Thoracic aorta (tissue), 2 donors: Measurements from ENCODE around the gene MSI2. TPM values are rescaled to one million over a fixed set of nuclear protein-coding genes. Genes with fewer than 3 reads are reported as not detected.

Experiments used
- ATAC-seq: fragments of 150-250 bp; one replicate; pipeline ENCODE4 v1.8.0; 2017; ENCODE audit warnings: low read depth; ENCODE audit not compliant: insufficient number of reproducible peaks, low FRiP score
- DNase-seq: peaks from one replicate; pipeline ENCODE4 v3.0.0-alpha.2; 2020; ENCODE audit warnings: low spot score
- H3K27ac ChIP-seq, 2 donors: fragments of 200-600 bp; sonication (generic); 1 replicate in 1 of 2; 2 replicates in 1 of 2; pipeline ENCODE4 v1.5.1; 2016; ENCODE audit warnings: mild to moderate bottlenecking in 2 of 2, moderate library complexity in 2 of 2
- H3K27me3 ChIP-seq: fragments of 200-600 bp; sonication (generic); replicated peaks from 2 replicates; pipeline ENCODE4 v1.6.0; 2016; ENCODE audit warnings: mild to moderate bottlenecking; ENCODE audit not compliant: insufficient read depth
- H3K36me3 ChIP-seq: fragments of 200-600 bp; sonication (generic); one replicate; pipeline ENCODE4 v1.5.1; 2016
- H3K4me1 ChIP-seq, 2 donors: fragments of 200-600 bp; sonication (generic); 1 replicate in 1 of 2; 2 replicates in 1 of 2; pipeline versions ENCODE4 v1.5.1 to v1.6.0; 2016; ENCODE audit warnings: low read depth in 2 of 2, mild to moderate bottlenecking in 1 of 2; ENCODE audit not compliant: control insufficient read depth in 1 of 2
- H3K4me3 ChIP-seq: fragments of 200-600 bp; sonication (generic); 2 replicates; pipeline ENCODE4 v1.5.1; 2016; ENCODE audit warnings: mild to moderate bottlenecking
- H3K9me3 ChIP-seq: fragments of 200-600 bp; sonication (generic); 2 replicates; pipeline ENCODE4 v1.5.1; 2016
- total RNA-seq, 2 donors: library from RNA; depleted of rRNA; stranded (reverse); fragments of >200 nt; gene quantifications; one replicate each; pipeline versions ENCODE4 v1.1.0 to v1.2.3, GENCODE V29; 2016
- TF ChIP-seq, protein P1 (sequence below): fragments of 200-600 bp; sonication (generic); IDR thresholded peaks from one replicate; pipeline ENCODE4 v1.5.1; 2019; ENCODE audit warnings: antibody characterized with exemption

Gene MSI2
- total RNA-seq, 2 donors from 2014 or later = 32.1 to 46.2 TPM

DNA sequence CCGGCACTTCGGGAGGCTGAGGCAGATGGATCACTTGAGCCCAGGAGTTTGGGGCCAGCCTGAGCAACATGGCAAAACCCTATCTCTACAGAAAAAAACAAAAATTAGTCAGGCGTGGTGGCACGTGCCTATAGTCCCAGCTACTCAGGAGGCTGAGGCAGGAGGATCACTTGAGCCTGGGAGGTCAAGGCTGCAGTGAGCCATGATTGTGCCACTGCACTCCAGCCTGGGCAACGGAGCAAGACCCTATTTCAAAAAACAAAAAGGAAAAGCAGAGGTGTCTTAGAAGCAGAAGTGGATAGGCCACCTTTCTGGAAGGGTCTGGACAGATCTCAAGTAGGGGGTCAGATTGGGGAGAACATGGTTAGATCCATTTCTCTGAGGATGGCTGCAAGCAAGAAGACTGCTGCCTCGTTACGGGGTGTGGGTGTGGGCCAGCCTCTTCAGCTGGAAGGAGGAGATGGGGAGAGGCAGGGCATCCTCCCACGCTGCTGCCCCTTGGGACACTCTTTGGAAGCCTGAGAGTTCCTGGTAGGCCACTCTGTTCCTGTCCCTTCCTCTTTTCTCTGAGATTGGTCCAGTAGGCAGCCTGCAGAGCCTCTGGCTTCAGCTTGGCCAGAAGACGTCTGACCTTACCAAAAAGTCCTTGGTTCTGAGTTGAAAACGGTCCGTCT, 208.0 kb downstream of the MSI2 start:
- ATAC-seq = no peak
- no peak overlapping the region for H3K27ac ChIP-seq
- H3K27me3 ChIP-seq = no peaks in the 10 kb centered on the region
- peaks cover 0 to 22% of the 10 kb centered on the region in 2 donors for H3K4me1 ChIP-seq
- H3K4me3 ChIP-seq = no peak overlapping the region
- H3K9me3 ChIP-seq = no peaks in the 10 kb centered on the region
- no peaks in the 10 kb centered on the region for H3K36me3 ChIP-seq
- no peak for DNase-seq
- TF ChIP-seq, protein P1, sequence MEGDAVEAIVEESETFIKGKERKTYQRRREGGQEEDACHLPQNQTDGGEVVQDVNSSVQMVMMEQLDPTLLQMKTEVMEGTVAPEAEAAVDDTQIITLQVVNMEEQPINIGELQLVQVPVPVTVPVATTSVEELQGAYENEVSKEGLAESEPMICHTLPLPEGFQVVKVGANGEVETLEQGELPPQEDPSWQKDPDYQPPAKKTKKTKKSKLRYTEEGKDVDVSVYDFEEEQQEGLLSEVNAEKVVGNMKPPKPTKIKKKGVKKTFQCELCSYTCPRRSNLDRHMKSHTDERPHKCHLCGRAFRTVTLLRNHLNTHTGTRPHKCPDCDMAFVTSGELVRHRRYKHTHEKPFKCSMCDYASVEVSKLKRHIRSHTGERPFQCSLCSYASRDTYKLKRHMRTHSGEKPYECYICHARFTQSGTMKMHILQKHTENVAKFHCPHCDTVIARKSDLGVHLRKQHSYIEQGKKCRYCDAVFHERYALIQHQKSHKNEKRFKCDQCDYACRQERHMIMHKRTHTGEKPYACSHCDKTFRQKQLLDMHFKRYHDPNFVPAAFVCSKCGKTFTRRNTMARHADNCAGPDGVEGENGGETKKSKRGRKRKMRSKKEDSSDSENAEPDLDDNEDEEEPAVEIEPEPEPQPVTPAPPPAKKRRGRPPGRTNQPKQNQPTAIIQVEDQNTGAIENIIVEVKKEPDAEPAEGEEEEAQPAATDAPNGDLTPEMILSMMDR = no peak

DNA sequence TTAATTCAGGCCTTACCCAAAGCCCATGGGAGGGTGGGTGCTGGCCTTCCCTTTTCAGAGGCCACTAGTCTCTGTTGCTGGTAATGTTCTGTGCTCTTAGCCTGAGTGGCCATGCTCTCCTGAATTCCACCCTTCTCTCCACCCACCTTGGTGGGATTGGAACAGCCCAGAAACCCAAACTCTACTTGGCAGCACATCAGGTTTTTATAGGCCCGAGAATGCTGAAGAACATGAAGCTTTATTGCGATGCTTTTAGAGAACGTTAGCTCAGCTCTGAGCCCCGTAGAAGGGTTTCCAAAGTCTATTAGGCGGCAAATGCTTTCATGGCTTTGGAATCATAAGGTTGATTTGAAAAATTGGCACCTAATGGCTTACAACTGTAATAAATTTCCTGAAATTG, 209.3 kb downstream of the MSI2 start:
- no peaks in the 10 kb centered on the region for H3K36me3 ChIP-seq
- no peak overlapping the region for H3K4me3 ChIP-seq
- H3K27me3 ChIP-seq = no peaks in the 10 kb centered on the region
- no peaks in the 10 kb centered on the region for H3K9me3 ChIP-seq
- TF ChIP-seq, protein P1 = no peak
- H3K27ac ChIP-seq = peak overlapping the region in 1 of 2 donors; percentile 38
- no peak for ATAC-seq
- H3K4me1 ChIP-seq = peaks cover 0 to 22% of the 10 kb centered on the region in 2 donors
- DNase-seq = no peak

DNA sequence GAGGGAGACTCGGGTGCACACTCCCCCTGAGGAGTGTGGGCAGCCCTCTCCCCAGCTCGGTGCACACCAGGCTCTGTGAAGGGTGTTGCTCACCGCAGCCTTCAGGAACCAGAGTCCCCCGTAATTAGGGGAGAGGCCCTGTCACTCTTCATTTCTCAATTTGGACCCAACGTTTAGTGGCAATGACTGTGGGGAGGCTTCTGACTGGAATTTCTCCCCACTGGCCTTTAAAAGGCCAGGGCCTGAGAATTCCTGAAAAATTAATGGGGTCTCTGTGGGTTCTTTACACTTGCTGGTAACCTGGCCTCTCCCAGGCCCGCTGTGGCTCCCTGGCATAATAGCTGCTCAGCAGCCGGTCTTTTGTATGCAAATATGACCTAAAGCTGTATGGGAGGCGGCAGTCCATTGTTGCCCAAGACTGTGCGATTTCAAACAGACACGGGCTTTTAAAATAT, 209.7 kb downstream of the MSI2 start:
- Histone ChIP-seq H3K9me3 (no peaks in the 10 kb centered on the region), H3K4me1 (peaks cover 0 to 22% of the 10 kb centered on the region in 2 donors), H3K36me3 (no peaks in the 10 kb centered on the region), H3K27ac (peak overlapping the region in 1 of 2 donors; percentile 38), H3K27me3 (no peaks in the 10 kb centered on the region), H3K4me3 (no peak overlapping the region)
- ATAC-seq (no peak), DNase-seq (no peak)
- TF ChIP-seq, protein P1 = no peak

DNA sequence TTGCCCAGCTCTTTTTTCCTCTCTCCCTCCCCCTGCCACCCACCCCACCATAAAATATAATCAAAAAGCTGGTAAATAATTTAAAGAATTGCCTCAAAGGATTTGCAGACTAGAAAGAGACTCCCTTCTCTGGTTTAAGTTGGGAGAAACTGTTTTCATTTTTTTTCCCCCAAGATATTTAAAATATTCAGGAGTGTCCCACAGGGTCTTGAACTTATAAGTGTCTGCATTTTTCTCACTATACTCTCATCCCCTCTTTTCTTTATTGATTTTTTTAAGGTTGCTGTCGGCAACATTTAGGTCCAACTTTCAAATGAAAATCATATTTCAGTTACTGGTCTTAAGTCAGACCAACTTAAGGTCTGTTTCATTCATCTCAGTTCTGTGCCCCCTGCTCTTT, 210.2 kb downstream of the MSI2 start:
- ATAC-seq (no peak), DNase-seq (no peak)
- Histone ChIP-seq H3K4me3 (no peak overlapping the region), H3K4me1 (peaks cover 0 to 22% of the 10 kb centered on the region in 2 donors), H3K27ac (no peak overlapping the region), H3K9me3 (no peaks in the 10 kb centered on the region), H3K36me3 (no peaks in the 10 kb centered on the region), H3K27me3 (no peaks in the 10 kb centered on the region)
- TF ChIP-seq, protein P1 = no peak

DNA sequence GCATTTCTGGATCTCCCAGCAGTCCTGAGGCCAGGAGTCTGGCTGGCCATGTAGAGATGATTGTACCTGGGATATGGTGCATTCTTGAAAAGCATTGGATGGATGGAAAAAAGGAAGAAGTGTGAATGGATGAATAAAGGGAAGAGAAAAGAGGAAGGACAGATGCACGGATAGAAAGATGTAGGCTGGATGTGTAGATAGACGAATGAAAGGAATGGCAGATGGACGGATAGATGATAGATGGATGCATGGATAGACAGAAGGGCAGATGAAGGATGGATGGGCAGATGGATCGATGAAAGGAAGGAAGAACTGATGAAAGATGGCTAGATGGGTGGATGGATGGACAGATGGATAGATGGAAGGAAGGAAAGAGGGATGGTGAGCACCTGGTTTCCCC, 210.9 kb downstream of the MSI2 start:
- no peaks in the 10 kb centered on the region for H3K27me3 ChIP-seq
- ATAC-seq (no peak), DNase-seq (no peak)
- no peaks in the 10 kb centered on the region for H3K9me3 ChIP-seq
- TF ChIP-seq, protein P1 = no peak
- H3K4me1 ChIP-seq = peaks cover 0 to 22% of the 10 kb centered on the region in 2 donors
- no peaks in the 10 kb centered on the region for H3K36me3 ChIP-seq
- H3K27ac ChIP-seq = no peak overlapping the region
- H3K4me3 ChIP-seq = no peak overlapping the region
